ENCODE results near the gene CHST12. TPM values are rescaled to one million over a fixed set of nuclear protein-coding genes. Genes with fewer than 3 reads are reported as not detected.
A peak's percentile ranks its signal among the peaks of the same experiment; 100 is the strongest.

Gene CHST12
- total RNA-seq, 1 donor from 2014 or later = 29.2 TPM

DNA sequence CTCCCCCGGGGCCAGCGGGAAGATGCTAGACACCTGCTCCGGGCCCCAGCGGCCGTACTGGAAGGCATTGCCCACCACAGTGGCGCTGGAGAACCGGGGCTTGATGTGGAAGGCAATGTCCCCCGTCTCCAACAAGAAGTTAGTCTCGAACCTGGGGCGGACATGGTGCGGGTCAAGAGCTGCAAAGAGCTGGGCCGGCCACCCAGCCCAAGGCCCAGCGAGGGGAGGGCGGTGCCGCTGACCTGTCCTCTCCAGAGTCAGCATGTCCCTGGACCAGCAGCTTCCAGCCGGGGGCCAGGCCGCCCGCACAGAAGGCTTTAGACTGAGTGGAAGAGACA, 72.2 kb downstream of the CHST12 start:
- DNase-seq (no peak), ATAC-seq (no peak)
- intact Hi-C loops (cut with DNase I) = no loop called here
- Histone ChIP-seq H3K9me3 (no peaks in the 10 kb centered on the region), H3K27me3 (ENCODE audit: low read depth) (peaks cover 19% of the 10 kb centered on the region), H3K4me3 (no peak overlapping the region), H3K36me3 (no peaks in the 10 kb centered on the region), H3K4me1 (peaks cover 27% of the 10 kb centered on the region), H3K27ac (no peak overlapping the region)
- TF ChIP-seq, protein P1, sequence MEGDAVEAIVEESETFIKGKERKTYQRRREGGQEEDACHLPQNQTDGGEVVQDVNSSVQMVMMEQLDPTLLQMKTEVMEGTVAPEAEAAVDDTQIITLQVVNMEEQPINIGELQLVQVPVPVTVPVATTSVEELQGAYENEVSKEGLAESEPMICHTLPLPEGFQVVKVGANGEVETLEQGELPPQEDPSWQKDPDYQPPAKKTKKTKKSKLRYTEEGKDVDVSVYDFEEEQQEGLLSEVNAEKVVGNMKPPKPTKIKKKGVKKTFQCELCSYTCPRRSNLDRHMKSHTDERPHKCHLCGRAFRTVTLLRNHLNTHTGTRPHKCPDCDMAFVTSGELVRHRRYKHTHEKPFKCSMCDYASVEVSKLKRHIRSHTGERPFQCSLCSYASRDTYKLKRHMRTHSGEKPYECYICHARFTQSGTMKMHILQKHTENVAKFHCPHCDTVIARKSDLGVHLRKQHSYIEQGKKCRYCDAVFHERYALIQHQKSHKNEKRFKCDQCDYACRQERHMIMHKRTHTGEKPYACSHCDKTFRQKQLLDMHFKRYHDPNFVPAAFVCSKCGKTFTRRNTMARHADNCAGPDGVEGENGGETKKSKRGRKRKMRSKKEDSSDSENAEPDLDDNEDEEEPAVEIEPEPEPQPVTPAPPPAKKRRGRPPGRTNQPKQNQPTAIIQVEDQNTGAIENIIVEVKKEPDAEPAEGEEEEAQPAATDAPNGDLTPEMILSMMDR (IDR thresholded peaks at IDR 0.05) = no peak

DNA sequence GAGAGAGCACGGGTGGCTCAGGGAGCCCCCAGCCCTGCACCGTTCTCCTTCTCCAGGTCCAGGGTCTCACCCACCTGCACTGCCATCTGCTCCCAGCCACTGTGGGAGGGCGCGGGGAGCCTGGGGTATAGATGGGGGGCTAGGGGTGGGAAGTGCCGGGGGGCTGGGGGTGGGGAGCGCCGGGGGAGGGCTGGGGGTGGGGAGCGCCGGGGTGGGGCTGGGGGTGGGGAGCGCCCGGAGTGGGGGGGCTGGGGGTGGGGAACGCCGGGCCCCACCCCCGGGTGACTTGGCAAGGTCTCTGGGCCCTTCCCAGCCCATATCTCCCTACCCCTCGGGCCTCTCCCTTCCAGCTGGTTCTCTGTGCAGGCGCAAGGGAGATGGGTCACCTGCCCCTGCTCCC, 72.9 kb downstream of the CHST12 start, which contains the start of gene GRIFIN:
GRIFIN (minus strand) TSS at position 101 of the 400 bp plus-strand sequence; CDS start at position 86, 15 bp downstream.
- Histone ChIP-seq H3K9me3 (no peaks in the 10 kb centered on the region), H3K27ac (no peak within 1 kb of the TSS), H3K4me1 (peaks cover 25% of the 10 kb centered on the region), H3K4me3 (no peak within 1 kb of the TSS), H3K36me3 (no peaks in the 10 kb centered on the region), H3K27me3 (ENCODE audit: low read depth) (peaks cover 23% of the 10 kb centered on the region)
- intact Hi-C loops (cut with DNase I) = no loop called here
- no peak for DNase-seq
- TF ChIP-seq, protein P1 (IDR thresholded peaks at IDR 0.05) = no peak
- ATAC-seq = no peak

DNA sequence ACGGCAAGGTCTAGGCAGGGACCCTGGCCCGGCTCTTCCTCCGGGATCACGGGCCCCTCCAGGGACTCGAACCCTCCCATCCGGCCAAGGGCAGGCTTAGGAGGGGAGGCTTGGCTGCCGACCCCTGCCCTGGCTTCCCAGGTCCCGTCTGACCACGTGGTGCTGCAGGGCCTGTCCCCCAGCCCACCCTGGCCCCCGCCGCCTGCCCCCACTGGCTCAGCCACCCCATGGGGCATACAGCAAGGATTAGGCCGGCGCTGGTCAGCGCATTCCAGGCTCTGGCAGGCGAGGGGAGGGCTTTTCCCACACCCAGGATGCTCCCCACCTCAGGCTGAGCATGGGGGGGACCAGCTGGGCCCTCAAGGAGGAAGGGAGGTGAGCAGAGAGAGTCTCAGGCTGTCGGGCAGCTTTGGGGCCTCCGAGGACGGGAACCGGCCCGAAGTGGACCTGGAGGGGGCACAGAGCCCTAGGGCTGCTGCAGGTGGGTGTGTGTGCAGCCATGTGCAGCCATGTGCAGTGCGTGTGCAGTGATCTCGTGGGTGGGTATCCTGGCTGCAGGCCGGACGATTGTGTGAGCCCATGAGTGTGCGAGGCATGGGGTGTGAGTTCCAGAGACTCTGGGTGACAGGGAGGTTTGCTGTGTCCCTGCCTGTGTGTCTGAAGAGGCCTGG, 73.5 kb downstream of the CHST12 start:
- intact Hi-C loops (cut with DNase I) = no loop called here
- H3K27me3 ChIP-seq (ENCODE audit: low read depth) = peaks cover 23% of the 10 kb centered on the region
- DNase-seq = no peak

DNA sequence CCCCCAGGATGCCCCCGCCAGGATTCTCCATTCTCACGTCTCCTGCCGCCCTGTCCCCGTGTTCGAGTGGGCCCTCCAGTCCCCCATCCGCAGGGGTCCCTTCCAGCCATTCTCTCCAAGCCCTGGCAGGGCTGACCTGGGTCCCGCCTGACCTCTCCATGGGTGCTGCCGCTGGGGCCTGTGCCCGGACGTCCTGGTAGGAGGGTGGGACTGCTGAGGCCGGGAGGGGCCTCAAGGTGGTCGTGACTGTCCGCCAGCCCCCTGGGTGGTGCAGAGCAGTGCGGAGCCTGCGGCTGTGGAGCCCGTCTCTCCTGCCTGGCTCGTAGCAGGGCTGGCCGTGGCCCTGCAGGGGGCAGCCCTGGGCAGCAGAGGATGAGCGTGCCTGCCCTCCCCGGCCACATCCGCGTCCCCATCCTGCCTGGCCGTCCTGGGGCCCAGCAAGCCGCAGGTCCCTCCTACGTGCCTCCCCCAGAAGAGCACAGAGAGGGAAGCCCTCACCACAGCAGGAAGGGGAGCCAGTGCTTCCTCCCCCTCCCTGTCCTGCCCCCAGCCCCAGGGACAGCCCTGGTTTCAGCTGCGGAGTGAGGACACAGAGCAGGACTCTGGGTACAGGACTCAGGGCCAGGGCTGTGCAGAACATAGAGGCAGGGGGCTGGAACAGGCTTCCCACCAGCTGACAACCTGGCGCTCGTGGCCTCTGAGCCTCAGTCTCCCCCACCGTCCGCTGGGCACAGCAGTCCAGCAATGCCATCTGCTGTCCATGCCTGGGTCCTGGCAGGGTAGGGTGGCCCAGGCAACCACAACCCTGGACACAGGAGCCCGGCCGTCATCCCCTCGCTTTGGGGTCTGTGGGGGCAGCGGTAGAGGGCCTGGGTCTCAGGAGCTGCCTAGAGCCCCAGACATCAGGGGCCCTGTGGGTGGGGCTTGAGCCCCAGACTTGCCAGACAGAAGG, 74.3 kb downstream of the CHST12 start:
- no peaks in the 10 kb centered on the region for H3K36me3 ChIP-seq
- no peak overlapping the region for H3K4me3 ChIP-seq
- peaks cover 23% of the 10 kb centered on the region for H3K27me3 ChIP-seq (ENCODE audit: low read depth)
- peak; percentile 81 for DNase-seq
- no peaks in the 10 kb centered on the region for H3K9me3 ChIP-seq
- H3K27ac ChIP-seq = no peak overlapping the region
- peak; percentile 88 to 90 for ATAC-seq
- peaks cover 20% of the 10 kb centered on the region for H3K4me1 ChIP-seq
- TF ChIP-seq, protein P1 (IDR thresholded peaks at IDR 0.05) = peak; percentile 80
- intact Hi-C loops (cut with DNase I) = no loop called here

More for the DNA sequence above, 73.5 kb downstream of the CHST12 start:
- Histone ChIP-seq H3K36me3 (no peaks in the 10 kb centered on the region), H3K9me3 (no peaks in the 10 kb centered on the region), H3K4me3 (no peak overlapping the region), H3K27ac (no peak overlapping the region), H3K4me1 (peaks cover 20% of the 10 kb centered on the region)
- no peak for ATAC-seq
- TF ChIP-seq, protein P1 (IDR thresholded peaks at IDR 0.05) = no peak

DNA sequence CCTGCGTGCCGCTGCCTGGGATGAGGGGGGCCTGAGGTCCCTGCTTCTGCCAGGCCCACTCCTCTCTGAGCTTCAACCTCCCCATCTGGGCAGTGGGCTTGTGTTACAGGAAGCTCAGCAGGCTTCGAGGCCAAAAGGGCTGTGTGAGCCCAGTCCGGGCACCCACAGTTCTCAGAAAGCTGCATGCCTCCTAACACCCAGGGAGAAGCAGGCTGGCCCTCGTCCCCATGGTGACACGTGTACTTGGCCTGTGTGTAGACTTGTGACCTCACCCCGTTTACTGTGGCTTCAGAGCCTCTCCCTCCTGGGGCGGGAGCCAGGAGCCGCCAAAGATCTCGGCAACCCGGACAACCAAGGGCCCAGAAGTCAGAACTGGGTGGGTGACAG, 75.0 kb downstream of the CHST12 start:
- no peak overlapping the region for H3K4me3 ChIP-seq

More for the DNA sequence above, 75.0 kb downstream of the CHST12 start:
- DNase-seq (peak; percentile 72), ATAC-seq (peak; percentile 61 to 78)
- no peaks in the 10 kb centered on the region for H3K36me3 ChIP-seq
- intact Hi-C loops (cut with DNase I) = no loop called here
- H3K27me3 ChIP-seq (ENCODE audit: low read depth) = peaks cover 23% of the 10 kb centered on the region
- TF ChIP-seq, protein P1 (IDR thresholded peaks at IDR 0.05) = no peak
- H3K4me1 ChIP-seq = peaks cover 20% of the 10 kb centered on the region
- H3K27ac ChIP-seq = no peak overlapping the region
- H3K9me3 ChIP-seq = peaks cover 3% of the 10 kb centered on the region
